GM10847 (cell line): Measurements from ENCODE around the gene ZNF787.
A peak's percentile ranks its signal among the peaks of the same experiment; 100 is the strongest.

Experiments
- POLR2A ChIP-seq: IDR thresholded peaks from 2 replicates; pipeline ENCODE4 v1.6.1; 2011; ENCODE audit not compliant: insufficient read length; ENCODE audit errors: extremely low read depth

Gene ZNF787

GRCh38 chr19:56132316-56132822, 11.3 kb upstream of the ZNF787 start:
- TF ChIP-seq POLR2A = no peak

GRCh38 chr19:56131651-56132050, 10.6 kb upstream of the ZNF787 start:
- TF ChIP-seq POLR2A = no peak

GRCh38 chr19:56130006-56130405, 8.9 kb upstream of the ZNF787 start:
- TF ChIP-seq POLR2A = no peak

- no peak for TF ChIP-seq POLR2A
Observed at GRCh38 chr19:56126983-56127780, 6.1 kb upstream of the ZNF787 start.

- TF ChIP-seq POLR2A = no peak
Observed at GRCh38 chr19:56125806-56126590, 4.9 kb upstream of the ZNF787 start.

GRCh38 chr19:56124578-56124977, 3.5 kb upstream of the ZNF787 start:
- no peak for TF ChIP-seq POLR2A

- no peak for TF ChIP-seq POLR2A
Observed at GRCh38 chr19:56123266-56123891, 2.3 kb upstream of the ZNF787 start.

- TF ChIP-seq POLR2A = peak; percentile 42
Observed at GRCh38 chr19:56120371-56121179, 520 bp downstream of the ZNF787 start.

- TF ChIP-seq POLR2A = no peak
Observed at GRCh38 chr19:56120002-56120370, 1.1 kb downstream of the ZNF787 start.

GRCh38 chr19:56119582-56119978, 1.5 kb downstream of the ZNF787 start:
- no peak for TF ChIP-seq POLR2A

- no peak for TF ChIP-seq POLR2A
Observed at GRCh38 chr19:56118666-56119581, 2.2 kb downstream of the ZNF787 start.

- TF ChIP-seq POLR2A = no peak
Observed at GRCh38 chr19:56117889-56118288, 3.2 kb downstream of the ZNF787 start.

GRCh38 chr19:56117376-56117884, 3.7 kb downstream of the ZNF787 start:
- TF ChIP-seq POLR2A = no peak

GRCh38 chr19:56116606-56117005, 4.5 kb downstream of the ZNF787 start:
- no peak for TF ChIP-seq POLR2A
